Retinal pigment epithelial cell (primary cell): ENCODE results near the gene HCRT.

ENCODE experiments used
- DNase-seq: peaks from one replicate; pipeline ENCODE4 v3.0.0-alpha.2; 2010; ENCODE audit warnings: low read depth
- H3K4me3 ChIP-seq: 2 replicates; pipeline ENCODE4 v1.5.1; 2011; ENCODE audit warnings: mild to moderate bottlenecking, low read length, control low read depth, moderate library complexity
- CTCF ChIP-seq: conservative IDR thresholded peaks from 2 replicates; pipeline ENCODE4 v1.5.1; 2011; ENCODE audit warnings: low read depth, low read length, control low read depth, inconsistent platforms

The HCRT gene

DNA sequence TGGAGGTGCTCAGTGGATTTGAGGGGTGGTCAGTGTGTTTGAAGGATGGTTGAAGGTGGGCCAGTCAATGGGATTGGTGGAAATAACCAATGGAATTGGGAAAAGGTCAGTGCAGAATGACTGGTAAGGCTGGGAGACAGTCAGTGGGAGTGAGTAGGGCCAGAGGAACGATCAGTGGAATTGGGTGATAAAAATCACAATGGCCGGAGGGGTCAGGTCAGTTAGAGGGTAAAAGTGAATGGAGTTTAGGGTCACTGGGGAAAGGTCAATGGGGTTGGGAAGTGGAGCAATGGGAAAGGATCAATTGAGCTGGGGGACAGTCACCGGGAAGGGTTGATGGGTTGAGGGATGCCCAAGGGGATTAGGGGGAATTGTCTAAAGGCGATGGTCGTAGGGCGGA is 19.5 kb downstream of the HCRT start:
- DNase-seq, result no peak
- H3K4me3 ChIP-seq, result no peak overlapping the region
- TF ChIP-seq CTCF, result no peak

GRCh38 chr17:42163696-42164407 is 21.4 kb downstream of the HCRT start:
- no peak for TF ChIP-seq CTCF
- DNase-seq, result no peak
- no peak overlapping the region for H3K4me3 ChIP-seq

DNA sequence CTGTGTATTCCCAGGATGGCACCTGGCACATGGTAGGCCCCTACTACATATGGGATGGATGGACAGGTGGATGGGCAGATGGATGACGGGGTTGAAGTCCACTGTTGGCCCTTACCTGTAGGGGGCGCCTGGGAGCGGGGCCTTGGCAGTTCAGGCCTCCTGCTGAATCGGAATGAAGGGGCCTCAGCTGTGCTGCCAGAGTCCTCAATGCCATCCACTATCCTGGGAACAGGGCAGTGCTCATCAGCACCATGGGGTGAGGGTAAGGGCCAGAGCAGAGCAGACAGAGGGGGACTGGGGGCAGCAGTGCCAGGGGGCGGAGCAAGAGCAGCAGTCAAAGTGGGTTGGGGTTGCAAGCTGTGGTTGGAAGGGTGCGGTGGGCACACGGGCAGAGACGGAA is 22.1 kb downstream of the HCRT start:
- TF ChIP-seq CTCF, result peak; percentile 53
- DNase-seq, result no peak
- H3K4me3 ChIP-seq, result no peak overlapping the region

- no peak overlapping the region for H3K4me3 ChIP-seq
- no peak for DNase-seq
- TF ChIP-seq CTCF, result no peak
Measured at GRCh38 chr17:42160531-42160910, 24.7 kb downstream of the HCRT start.

- no peak for TF ChIP-seq CTCF
- no peak overlapping the region for H3K4me3 ChIP-seq
- no peak for DNase-seq
Measured at GRCh38 chr17:42159796-42160530, 25.3 kb downstream of the HCRT start.

- no peak for DNase-seq
- peak overlapping the region; percentile 100 for H3K4me3 ChIP-seq
- no peak for TF ChIP-seq CTCF
Measured at GRCh38 chr17:42155614-42156045, 29.6 kb downstream of the HCRT start.
